BLaER1 treated with 17β-estradiol and CSF1 and Interleukin-3, amounts not matched to agents 10 nM and 100 nM (cell line): ENCODE data around the gene RNASE12.
"Not testable (repeated sequence)": the region's sequence is repeated elsewhere in the genome, so short reads cannot be mapped to it uniquely, and the experiment has no call there.

Experiments
- H3K27ac ChIP-seq, 11 experiments: shearing (Covaris generic); formaldehyde crosslinking; 2 replicates each; pipeline ENCODE4 v1.8.1; 2022
- H3K27me3 ChIP-seq, 11 experiments: shearing (Covaris generic); formaldehyde crosslinking; 2 replicates each; pipeline ENCODE4 v1.8.1; 2022
- H3K36me3 ChIP-seq, 11 experiments: shearing (Covaris generic); formaldehyde crosslinking; 2 replicates each; pipeline ENCODE4 v1.8.1; 2022
- H3K4me1 ChIP-seq, 10 experiments: shearing (Covaris generic); formaldehyde crosslinking; 2 replicates each; pipeline ENCODE4 v1.8.1; 2022
- H3K4me2 ChIP-seq, 11 experiments: shearing (Covaris generic); formaldehyde crosslinking; 2 replicates each; pipeline ENCODE4 v1.8.1; 2022
- H3K4me3 ChIP-seq, 10 experiments: shearing (Covaris generic); formaldehyde crosslinking; 2 replicates each; pipeline ENCODE4 v1.8.1; 2022
- H3K9ac ChIP-seq, 11 experiments: shearing (Covaris generic); formaldehyde crosslinking; 2 replicates each; pipeline ENCODE4 v1.8.1; 2022
- H3K9me3 ChIP-seq, 11 experiments: shearing (Covaris generic); formaldehyde crosslinking; replicated peaks in 1 of 11; 2 replicates each; pipeline ENCODE4 v1.8.1; 2022
- H4K20me1 ChIP-seq, 11 experiments: shearing (Covaris generic); formaldehyde crosslinking; 2 replicates each; pipeline ENCODE4 v1.8.1; 2022
- Cebpa-rat ChIP-seq, 11 experiments: shearing (Covaris generic); IDR thresholded peaks; 2 replicates each; pipeline ENCODE4 v1.8.1; 2022

The RNASE12 gene

DNA sequence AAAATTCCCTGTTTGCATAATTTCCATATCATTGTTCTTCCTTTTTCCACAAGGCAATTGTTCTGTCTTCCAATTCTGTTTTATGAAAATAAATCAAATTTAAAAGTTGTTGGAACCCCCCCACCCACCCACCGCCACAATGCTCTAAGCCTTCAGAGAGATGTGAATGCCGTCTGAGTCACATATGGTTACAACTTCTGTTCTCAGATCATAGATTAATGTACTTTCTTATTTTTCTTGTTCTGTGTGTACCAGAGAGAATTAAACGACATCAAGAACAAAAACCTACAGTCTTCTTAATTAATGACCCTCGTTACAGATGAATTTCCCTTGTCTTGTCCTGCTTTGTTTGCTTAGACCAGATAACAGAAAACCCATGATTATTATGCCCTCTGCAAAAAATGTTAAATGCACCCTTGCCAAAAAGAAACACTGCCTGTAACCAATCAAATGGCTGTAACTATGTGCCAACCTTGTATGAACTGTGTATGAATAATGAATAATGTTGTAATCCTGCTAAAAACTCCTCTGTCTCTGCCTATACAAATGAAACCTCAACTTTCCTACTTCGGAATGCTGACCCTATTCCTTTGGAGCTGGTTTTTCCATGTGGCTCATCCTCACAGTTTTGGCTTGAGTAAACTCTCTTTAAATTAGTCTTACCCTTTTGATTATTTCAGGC is 36.3 kb upstream of the RNASE12 start:
- Histone ChIP-seq H3K4me2 (no peak overlapping the region), H3K4me1 (peaks cover 39 to 53% (median 49%) of the 10 kb centered on the region in 10 experiments)

DNA sequence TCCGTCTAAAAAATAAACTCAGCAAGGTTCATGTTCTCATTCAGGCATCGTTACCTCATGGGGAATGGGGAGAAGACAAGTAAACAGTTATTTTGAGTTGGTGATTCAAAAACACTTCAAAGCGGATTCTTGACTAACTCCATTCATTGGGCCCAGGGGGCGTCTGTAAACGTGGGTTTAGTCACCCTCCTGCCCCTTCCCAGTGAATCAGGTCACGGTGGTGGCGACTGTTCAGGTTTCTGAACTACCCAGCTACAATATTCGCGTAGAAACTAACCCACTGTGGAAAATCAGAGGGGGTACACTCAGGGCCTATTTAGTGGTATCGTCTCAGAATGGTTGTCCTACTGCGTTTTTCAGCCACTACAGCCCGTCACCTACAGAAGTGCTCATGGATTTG is 35.1 kb upstream of the RNASE12 start:
- no peak overlapping the region for H3K4me3 ChIP-seq
- no peak for TF ChIP-seq Cebpa-rat (IDR thresholded peaks at IDR 0.05)
- H3K36me3 ChIP-seq: no peaks in the 10 kb centered on the region
- no peak overlapping the region for H3K27ac ChIP-seq
- H4K20me1 ChIP-seq: no peaks in the 10 kb centered on the region; a peak in 1 of 22 replicates
- H3K4me2 ChIP-seq: peak overlapping the region in 1 of 11 experiments; percentile 86; a peak in 1 of 22 replicates
- H3K27me3 ChIP-seq: peaks cover 61 to 98% (median 95%) of the 10 kb centered on the region in 11 experiments
- peaks cover 33 to 45% (median 42%) of the 10 kb centered on the region in 10 experiments for H3K4me1 ChIP-seq
- H3K9ac ChIP-seq: no peak overlapping the region
- peaks cover 0 to 24% (median 17%) of the 10 kb centered on the region in 11 experiments; a peak in 19 of 22 replicates for H3K9me3 ChIP-seq

More for the DNA sequence above, 36.3 kb upstream of the RNASE12 start:
- TF ChIP-seq Cebpa-rat (IDR thresholded peaks at IDR 0.05): no peak
- Histone ChIP-seq H3K9me3 (peaks cover 0 to 30% (median 18%) of the 10 kb centered on the region in 11 experiments; a peak in 19 of 22 replicates), H3K27me3 (peaks cover 74 to 100% (median 99%) of the 10 kb centered on the region in 11 experiments), H3K4me3 (no peak overlapping the region), H3K9ac (no peak overlapping the region), H4K20me1 (peaks cover 0 to 7% (median 0%) of the 10 kb centered on the region in 11 experiments; a peak in 2 of 22 replicates), H3K27ac (no peak overlapping the region), H3K36me3 (no peaks in the 10 kb centered on the region)

DNA sequence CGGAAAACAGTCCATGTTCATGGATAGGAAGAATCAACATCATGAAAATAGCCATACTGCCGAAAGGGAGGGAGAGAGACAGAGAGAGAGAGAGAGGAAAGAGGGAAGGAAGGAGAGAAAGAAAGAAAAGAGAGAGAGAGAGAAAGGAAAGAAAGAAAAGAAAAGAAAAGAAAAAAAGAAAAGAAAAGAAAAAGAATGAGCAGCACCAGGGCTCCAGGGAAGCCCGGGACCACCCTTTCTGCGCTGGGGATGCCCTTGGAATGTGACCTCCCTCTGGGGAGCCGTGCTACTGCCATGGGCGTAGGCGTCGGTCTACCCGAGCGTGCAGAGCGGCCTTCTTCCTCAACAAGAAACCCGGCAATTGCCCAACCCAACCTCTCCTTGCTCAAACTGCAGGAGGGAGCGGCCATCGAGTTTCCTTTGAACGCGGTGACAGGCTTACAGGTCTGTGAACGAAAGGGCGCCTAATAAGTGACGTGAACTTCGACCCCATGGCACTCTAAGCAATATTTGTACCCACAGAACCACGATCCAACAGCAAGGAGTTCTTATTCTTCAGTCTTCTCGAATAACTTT is 33.4 kb upstream of the RNASE12 start:
- H3K27me3 ChIP-seq: peaks cover 45 to 81% (median 79%) of the 10 kb centered on the region in 11 experiments
- H3K27ac ChIP-seq: peak overlapping the region in 10 of 11 experiments; percentile 63 to 77 (median 72); a peak in 19 of 22 replicates
- peaks cover 0 to 24% (median 17%) of the 10 kb centered on the region in 11 experiments; a peak in 19 of 22 replicates for H3K9me3 ChIP-seq
- TF ChIP-seq Cebpa-rat (IDR thresholded peaks at IDR 0.05): peak in 10 of 11 experiments; percentile 40 to 96 (median 87); a peak in 18 of 22 replicates
- H3K4me3 ChIP-seq: peak overlapping the region in 9 of 10 experiments; percentile 1 to 63 (median 54); a peak in 15 of 20 replicates
- H3K36me3 ChIP-seq: no peaks in the 10 kb centered on the region
- peak overlapping the region; percentile 86 to 98 (median 91) for H3K4me2 ChIP-seq
- H3K9ac ChIP-seq: peak overlapping the region in 6 of 11 experiments; percentile 4 to 71 (median 60); a peak in 7 of 22 replicates
- no peaks in the 10 kb centered on the region for H4K20me1 ChIP-seq
- peaks cover 30 to 42% (median 34%) of the 10 kb centered on the region in 10 experiments for H3K4me1 ChIP-seq

DNA sequence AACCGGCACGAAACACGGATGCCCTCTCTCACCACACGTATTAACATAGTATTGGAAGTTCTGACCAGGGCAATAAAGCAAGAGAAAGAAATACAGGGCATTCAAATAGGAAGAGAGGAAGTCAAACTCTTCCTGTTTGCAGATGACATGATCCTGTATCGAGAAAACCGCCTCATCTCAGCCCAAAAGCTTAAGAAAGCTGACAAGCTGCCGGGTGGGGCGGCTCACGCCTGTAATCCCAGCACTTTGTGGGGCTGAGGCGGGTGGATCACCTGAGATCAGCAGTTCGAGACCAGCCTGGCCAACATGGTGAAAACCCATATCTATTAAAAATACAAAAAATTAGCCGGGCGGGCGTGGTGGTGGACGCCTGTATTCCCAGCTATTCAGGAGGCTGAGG is 32.6 kb upstream of the RNASE12 start:
- Histone ChIP-seq H3K9ac (peak overlapping the region in 9 of 11 experiments; percentile 7 to 79 (median 69); a peak in 15 of 22 replicates), H3K4me3 (peak overlapping the region in 7 of 10 experiments; percentile 50 to 63 (median 54); a peak in 12 of 20 replicates), H3K27ac (peak overlapping the region in 10 of 11 experiments; percentile 63 to 77 (median 72); a peak in 20 of 22 replicates), H3K9me3 (peaks cover 0 to 24% (median 17%) of the 10 kb centered on the region in 11 experiments; a peak in 19 of 22 replicates), H3K36me3 (no peaks in the 10 kb centered on the region), H3K4me1 (peaks cover 32 to 47% (median 37%) of the 10 kb centered on the region in 10 experiments), H3K4me2 (peak overlapping the region; percentile 86 to 98 (median 91)), H3K27me3 (peaks cover 37 to 73% (median 71%) of the 10 kb centered on the region in 11 experiments), H4K20me1 (no peaks in the 10 kb centered on the region)
- TF ChIP-seq Cebpa-rat (IDR thresholded peaks at IDR 0.05): no peak

DNA sequence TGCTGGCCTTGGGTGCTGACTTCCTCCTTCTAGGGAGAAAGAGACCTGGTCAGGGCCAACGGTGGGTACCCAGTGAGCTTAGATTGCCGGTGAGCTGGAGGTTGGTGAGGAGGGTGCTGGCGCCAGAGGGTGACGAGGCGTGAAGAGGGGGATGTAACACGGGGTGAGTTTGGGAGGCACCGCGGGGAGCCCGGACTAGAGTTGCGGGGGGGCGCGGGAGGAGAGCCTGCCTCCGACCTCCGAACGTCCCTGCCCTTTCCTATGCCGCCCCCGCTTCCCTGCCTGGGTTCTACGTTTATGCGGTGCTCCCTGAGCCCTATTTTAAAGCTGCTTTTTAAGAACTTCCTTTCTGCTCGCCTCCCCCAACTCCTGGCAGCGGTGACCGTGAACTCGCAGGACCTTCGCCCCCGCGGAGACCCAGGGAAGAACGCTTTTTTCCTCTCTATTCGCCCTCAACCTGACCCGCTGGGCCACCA is 31.7 kb upstream of the RNASE12 start:
- TF ChIP-seq Cebpa-rat (IDR thresholded peaks at IDR 0.05): no peak
- no peaks in the 10 kb centered on the region for H4K20me1 ChIP-seq
- peaks cover 27 to 64% (median 61%) of the 10 kb centered on the region in 11 experiments for H3K27me3 ChIP-seq
- H3K4me2 ChIP-seq: peak overlapping the region; percentile 86 to 98 (median 91)
- peak overlapping the region; percentile 27 to 63 (median 54); a peak in 19 of 20 replicates for H3K4me3 ChIP-seq
- H3K9ac ChIP-seq: peak overlapping the region; percentile 58 to 79 (median 69); a peak in 21 of 22 replicates
- peaks cover 0 to 24% (median 17%) of the 10 kb centered on the region in 11 experiments; a peak in 19 of 22 replicates for H3K9me3 ChIP-seq
- peaks cover 37 to 56% (median 46%) of the 10 kb centered on the region in 10 experiments for H3K4me1 ChIP-seq
- no peaks in the 10 kb centered on the region for H3K36me3 ChIP-seq
- H3K27ac ChIP-seq: peak overlapping the region; percentile 21 to 77 (median 71); a peak in 21 of 22 replicates

DNA sequence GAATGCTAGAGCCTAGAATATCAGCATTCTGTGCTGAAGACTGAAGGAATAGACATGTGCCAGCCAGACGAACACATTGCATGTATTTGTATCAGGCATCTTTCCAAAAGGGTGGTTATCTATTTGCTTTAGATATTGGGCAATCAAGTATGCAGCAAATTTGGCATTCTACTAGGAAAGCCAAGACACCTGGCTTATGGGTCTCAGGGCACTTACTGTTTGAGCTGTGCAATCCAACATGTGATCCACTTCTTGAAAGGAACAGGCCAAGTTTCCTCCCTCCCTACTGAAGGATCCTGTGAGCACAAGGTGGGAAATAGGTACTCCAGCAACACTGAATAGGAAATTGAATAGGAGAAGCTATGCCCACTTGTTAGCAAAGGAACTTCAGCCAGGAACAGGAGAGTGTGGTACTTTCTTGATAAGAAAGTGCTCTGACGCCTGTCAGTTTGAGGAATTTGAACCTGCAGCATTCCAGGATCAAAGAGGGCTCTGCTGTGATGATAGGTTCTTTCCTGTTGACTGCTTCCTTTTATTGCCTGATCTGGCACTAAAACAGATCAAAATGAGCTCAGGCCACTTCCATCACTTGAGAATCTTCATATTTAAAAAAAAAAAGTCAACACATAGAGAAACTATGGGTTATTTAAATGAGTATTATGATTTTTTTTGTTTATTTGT is 29.8 kb upstream of the RNASE12 start:
- no peak overlapping the region for H3K4me2 ChIP-seq
- 0 out of 22 replicates have a peak, but pooled peaks of 1 of the 11 experiments have one; percentile 54 for TF ChIP-seq Cebpa-rat (IDR thresholded peaks at IDR 0.05)
- peaks cover 11 to 45% (median 42%) of the 10 kb centered on the region in 11 experiments for H3K27me3 ChIP-seq

DNA sequence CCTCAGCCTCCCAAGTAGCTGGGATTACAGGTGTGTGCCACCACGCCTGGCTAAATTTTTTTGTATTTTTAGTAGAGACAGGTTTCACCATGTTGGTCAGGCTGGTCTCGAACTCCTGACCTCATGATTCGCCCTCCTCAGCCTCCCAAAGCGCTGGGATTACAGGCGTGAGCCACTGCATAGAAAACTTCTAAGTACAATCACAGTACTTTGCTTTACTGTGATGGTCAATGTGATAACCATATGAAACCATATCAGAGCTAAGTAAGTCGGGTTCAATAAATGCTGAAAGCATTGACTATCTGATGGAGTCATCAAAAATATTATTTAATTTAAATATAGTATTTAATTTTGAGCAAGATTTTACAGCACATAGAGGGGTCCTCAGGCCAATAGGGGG is 28.5 kb upstream of the RNASE12 start:
- Histone ChIP-seq H3K27me3 (peaks cover 0 to 33% (median 30%) of the 10 kb centered on the region in 11 experiments; a peak in 18 of 22 replicates), H3K4me1 (peaks cover 43 to 67% (median 55%) of the 10 kb centered on the region in 10 experiments), H3K4me2 (peak overlapping the region in 1 of 11 experiments; percentile 75; a peak in 1 of 22 replicates)
- H4K20me1 ChIP-seq, H3K27ac ChIP-seq, H3K9ac ChIP-seq, H3K4me3 ChIP-seq, H3K36me3 ChIP-seq, H3K9me3 ChIP-seq: not testable (repeated sequence)

More for the DNA sequence above, 29.8 kb upstream of the RNASE12 start:
- peaks cover 0 to 17% (median 10%) of the 10 kb centered on the region in 11 experiments; a peak in 19 of 22 replicates for H3K9me3 ChIP-seq
- H3K9ac ChIP-seq: no peak overlapping the region
- no peak overlapping the region for H3K4me3 ChIP-seq
- no peaks in the 10 kb centered on the region for H4K20me1 ChIP-seq
- peaks cover 44 to 68% (median 57%) of the 10 kb centered on the region in 10 experiments for H3K4me1 ChIP-seq
- H3K36me3 ChIP-seq: no peaks in the 10 kb centered on the region
- H3K27ac ChIP-seq: no peak overlapping the region

DNA sequence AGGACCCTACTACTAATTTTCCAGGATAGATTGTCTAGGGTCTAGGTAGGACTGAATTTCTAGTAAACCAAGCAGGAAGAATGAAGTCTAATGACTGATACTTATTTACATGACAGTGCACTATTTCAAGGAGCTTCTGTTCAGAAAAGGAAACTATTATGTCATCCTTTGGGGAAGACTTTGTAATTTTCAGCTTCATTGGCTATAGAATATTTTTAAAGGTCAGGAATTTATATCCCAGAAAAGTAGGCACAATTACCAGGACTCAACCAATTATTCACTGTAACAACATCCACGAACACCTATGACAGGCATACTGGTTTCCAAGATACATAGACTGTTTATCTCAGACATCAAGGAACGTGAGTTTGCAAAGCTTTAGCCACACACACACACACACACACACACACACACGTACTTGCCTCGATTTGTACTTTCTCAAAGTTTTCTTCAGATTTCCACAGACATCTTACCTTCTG is 27.1 kb upstream of the RNASE12 start:
- Histone ChIP-seq H3K4me2 (peak overlapping the region in 9 of 11 experiments; percentile 48 to 83 (median 70); a peak in 16 of 22 replicates), H3K36me3 (no peaks in the 10 kb centered on the region), H3K27me3 (peaks cover 0 to 19% (median 16%) of the 10 kb centered on the region in 11 experiments; a peak in 16 of 22 replicates), H4K20me1 (no peaks in the 10 kb centered on the region), H3K27ac (peak overlapping the region in 9 of 11 experiments; percentile 8 to 68 (median 51); a peak in 15 of 22 replicates), H3K4me1 (peaks cover 38 to 64% (median 54%) of the 10 kb centered on the region in 10 experiments), H3K4me3 (no peak overlapping the region), H3K9me3 (no peaks in the 10 kb centered on the region), H3K9ac (peak overlapping the region in 2 of 11 experiments; percentile 12 to 34; a peak in 2 of 22 replicates)
- TF ChIP-seq Cebpa-rat (IDR thresholded peaks at IDR 0.05): no peak
